Nephron (organoid): Measurements from ENCODE around the gene CCDC179.

Experiments used
- H3K27ac Mint-ChIP-seq, 3 experiments: 2 replicates each; pipeline ENCODE4 v1.8.0; 2020; ENCODE audit warnings: mixed read lengths in 3 of 3, mild to moderate bottlenecking in 2 of 3, moderate library complexity in 1 of 3
- H3K27me3 Mint-ChIP-seq: 2 replicates; pipeline ENCODE4 v1.8.0; 2021; ENCODE audit warnings: low read depth, mild to moderate bottlenecking, moderate library complexity, mixed read lengths
- H3K36me3 Mint-ChIP-seq: 2 replicates; pipeline ENCODE4 v1.8.0; 2020; ENCODE audit warnings: low read depth, mixed read lengths
- H3K4me1 Mint-ChIP-seq: 2 replicates; pipeline ENCODE4 v1.8.0; 2020; ENCODE audit warnings: mixed read lengths
- H3K4me3 Mint-ChIP-seq, 3 experiments: 2 replicates each; pipeline ENCODE4 v1.8.0; 2020; ENCODE audit warnings: mild to moderate bottlenecking in 3 of 3, mixed read lengths in 3 of 3, moderate library complexity in 2 of 3
- H3K9me3 Mint-ChIP-seq: 2 replicates; pipeline ENCODE4 v1.8.0; 2020; ENCODE audit warnings: mixed read lengths
- TF ChIP-seq, protein P1 (sequence below), 3 experiments: fragments of 200-600 bp; sonication (generic); IDR thresholded peaks; one replicate each; pipeline ENCODE4 v1.5.0; 2021; ENCODE audit warnings: antibody characterized with exemption in 3 of 3; ENCODE audit not compliant: unreplicated experiment in 3 of 3

The CCDC179 gene

DNA sequence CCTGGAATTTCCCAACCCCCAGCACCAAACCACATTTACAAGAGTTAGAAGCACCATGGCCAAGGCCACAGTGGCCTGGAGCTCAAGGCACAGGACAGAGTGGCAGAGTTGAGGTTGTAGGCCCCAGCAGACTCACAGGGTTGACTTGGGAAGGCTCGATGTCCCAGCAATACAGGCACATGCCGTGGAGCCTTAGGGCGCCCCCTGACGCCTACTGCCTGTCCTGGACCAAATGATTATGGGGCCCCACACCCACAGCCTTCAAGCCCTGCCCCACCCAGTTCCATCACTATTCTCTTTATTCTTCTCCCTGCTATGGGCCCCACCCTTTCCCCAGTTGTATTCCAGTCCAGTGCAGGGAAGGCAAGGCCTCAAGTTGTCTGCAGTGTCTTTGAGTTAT is at the start of gene CCDC179:
Gene CCDC179 (minus strand): TSS at position 234 of the 400 bp plus-strand sequence. CDS start 53 bp downstream, at position 181.
- TF ChIP-seq, protein P1, sequence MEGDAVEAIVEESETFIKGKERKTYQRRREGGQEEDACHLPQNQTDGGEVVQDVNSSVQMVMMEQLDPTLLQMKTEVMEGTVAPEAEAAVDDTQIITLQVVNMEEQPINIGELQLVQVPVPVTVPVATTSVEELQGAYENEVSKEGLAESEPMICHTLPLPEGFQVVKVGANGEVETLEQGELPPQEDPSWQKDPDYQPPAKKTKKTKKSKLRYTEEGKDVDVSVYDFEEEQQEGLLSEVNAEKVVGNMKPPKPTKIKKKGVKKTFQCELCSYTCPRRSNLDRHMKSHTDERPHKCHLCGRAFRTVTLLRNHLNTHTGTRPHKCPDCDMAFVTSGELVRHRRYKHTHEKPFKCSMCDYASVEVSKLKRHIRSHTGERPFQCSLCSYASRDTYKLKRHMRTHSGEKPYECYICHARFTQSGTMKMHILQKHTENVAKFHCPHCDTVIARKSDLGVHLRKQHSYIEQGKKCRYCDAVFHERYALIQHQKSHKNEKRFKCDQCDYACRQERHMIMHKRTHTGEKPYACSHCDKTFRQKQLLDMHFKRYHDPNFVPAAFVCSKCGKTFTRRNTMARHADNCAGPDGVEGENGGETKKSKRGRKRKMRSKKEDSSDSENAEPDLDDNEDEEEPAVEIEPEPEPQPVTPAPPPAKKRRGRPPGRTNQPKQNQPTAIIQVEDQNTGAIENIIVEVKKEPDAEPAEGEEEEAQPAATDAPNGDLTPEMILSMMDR (IDR thresholded peaks at IDR 0.05; ENCODE audit: unreplicated experiment in 3 of 3), result no peak
- Mint-ChIP-seq H3K27ac (no peak within 1 kb of the TSS), H3K36me3 (no peaks in the 10 kb centered on the region), H3K27me3 (no peaks in the 10 kb centered on the region), H3K9me3 (peaks cover 3% of the 10 kb centered on the region), H3K4me1 (no peaks in the 10 kb centered on the region), H3K4me3 (no peak within 1 kb of the TSS)

DNA sequence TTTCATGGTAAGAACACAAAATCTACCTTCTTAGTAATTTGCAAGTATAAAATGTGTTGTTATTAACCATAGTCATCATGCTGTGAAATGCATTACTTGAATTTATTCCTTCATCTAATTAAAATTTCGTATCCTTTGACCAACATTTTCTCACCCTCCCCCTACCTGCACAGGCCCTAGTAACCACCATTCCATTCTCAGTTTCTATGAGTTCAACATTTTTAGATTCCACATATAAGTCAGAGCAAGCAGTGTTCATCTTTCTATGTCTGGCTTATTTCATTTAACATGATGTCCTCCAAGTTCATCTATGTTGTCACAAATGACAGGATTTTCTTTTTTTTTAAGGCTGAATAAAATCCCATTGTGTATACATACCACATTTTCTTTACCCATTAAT is 43.5 kb upstream of the CCDC179 start:
- TF ChIP-seq, protein P1 (IDR thresholded peaks at IDR 0.05; ENCODE audit: unreplicated experiment in 3 of 3), result no peak
- no peaks in the 10 kb centered on the region for H3K27me3 Mint-ChIP-seq
- H3K27ac Mint-ChIP-seq, result no peak overlapping the region
- no peaks in the 10 kb centered on the region for H3K4me1 Mint-ChIP-seq
- H3K36me3 Mint-ChIP-seq, result no peaks in the 10 kb centered on the region
- no peak overlapping the region for H3K4me3 Mint-ChIP-seq
- no peaks in the 10 kb centered on the region for H3K9me3 Mint-ChIP-seq

DNA sequence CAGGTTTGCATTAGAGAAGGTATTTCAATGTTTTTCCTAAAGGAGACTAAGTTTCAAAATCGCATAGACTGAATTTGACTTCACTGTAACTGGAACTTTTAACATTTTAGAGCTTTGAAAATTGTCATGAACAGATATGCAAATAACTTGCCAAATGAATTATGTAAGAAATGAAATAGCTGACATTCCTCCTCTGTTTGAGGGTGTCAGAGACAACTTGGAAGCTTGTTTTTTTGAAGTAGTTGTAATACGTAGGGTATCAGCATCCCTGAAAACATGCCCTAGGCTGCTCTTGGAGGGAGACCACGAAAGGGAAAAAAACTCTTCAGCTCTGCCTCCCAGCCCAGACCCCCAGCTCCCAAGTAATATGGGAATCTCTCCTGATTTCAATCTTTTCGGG is 41.3 kb upstream of the CCDC179 start:
- Mint-ChIP-seq H3K9me3 (no peaks in the 10 kb centered on the region), H3K4me1 (no peaks in the 10 kb centered on the region), H3K27me3 (no peaks in the 10 kb centered on the region), H3K36me3 (no peaks in the 10 kb centered on the region), H3K4me3 (no peak overlapping the region), H3K27ac (no peak overlapping the region)
- TF ChIP-seq, protein P1 (IDR thresholded peaks at IDR 0.05; ENCODE audit: unreplicated experiment in 3 of 3), result no peak

DNA sequence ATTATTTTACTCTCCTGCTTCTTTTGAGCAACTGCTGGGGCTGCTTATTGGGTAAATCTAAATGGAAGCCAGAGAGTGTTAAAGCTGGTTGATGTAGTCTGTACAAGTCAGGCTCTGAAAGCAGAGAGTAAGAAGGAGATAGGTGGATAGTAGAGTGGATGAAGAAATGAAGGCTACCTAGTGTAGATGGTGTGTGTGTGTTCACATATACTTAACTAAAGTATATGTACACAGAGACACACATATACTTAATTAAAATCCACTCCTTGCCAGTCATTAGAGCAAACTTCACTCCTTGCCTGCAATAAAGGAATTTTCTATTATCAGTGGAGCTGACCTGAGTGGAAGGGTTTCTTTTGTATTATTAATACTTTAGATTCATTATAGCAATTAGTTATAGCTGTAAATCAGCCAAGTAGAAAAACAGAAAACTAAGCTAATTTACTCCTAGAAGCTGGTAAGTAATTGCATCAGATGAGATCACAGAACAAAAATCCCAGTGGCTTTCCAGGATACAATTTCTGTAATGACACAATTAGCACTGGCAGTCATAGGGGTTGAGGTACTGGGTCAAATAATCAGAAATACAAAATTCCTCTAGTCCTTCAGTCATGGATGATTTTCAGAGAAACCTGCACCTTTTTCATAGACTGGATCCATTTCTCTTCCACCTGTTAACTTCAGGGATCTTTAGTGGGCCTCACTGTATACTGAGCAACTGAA is 40.7 kb upstream of the CCDC179 start:
- Mint-ChIP-seq H3K36me3 (no peaks in the 10 kb centered on the region), H3K4me1 (no peaks in the 10 kb centered on the region), H3K4me3 (no peak overlapping the region), H3K27ac (no peak overlapping the region), H3K9me3 (no peaks in the 10 kb centered on the region), H3K27me3 (peaks cover 3% of the 10 kb centered on the region)
- TF ChIP-seq, protein P1 (IDR thresholded peaks at IDR 0.05; ENCODE audit: unreplicated experiment in 3 of 3), result no peak

DNA sequence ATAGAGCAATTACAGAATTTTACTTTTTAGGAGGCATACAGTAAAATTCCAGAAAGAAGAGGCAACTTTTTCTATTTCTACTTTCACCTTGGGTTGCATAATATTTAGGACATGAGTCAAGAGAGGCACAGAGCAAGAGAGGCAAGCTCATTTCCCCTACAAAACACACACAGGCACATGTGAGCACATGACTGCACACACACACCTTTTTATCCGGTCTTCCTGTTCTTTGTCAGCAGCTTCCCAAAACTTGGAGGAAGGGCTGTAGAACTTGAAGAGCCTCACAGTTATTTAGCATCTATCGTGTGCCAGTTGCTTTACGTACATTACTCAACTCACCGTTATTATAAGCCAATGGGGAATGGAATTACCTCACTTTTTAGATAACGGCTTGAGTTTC is 37.8 kb upstream of the CCDC179 start:
- H3K4me1 Mint-ChIP-seq, result no peaks in the 10 kb centered on the region
- no peaks in the 10 kb centered on the region for H3K36me3 Mint-ChIP-seq
- H3K9me3 Mint-ChIP-seq, result peaks cover 4% of the 10 kb centered on the region
- H3K27ac Mint-ChIP-seq, result no peak overlapping the region
- H3K27me3 Mint-ChIP-seq, result peaks cover 3% of the 10 kb centered on the region
- TF ChIP-seq, protein P1 (IDR thresholded peaks at IDR 0.05; ENCODE audit: unreplicated experiment in 3 of 3), result no peak
- no peak overlapping the region for H3K4me3 Mint-ChIP-seq

DNA sequence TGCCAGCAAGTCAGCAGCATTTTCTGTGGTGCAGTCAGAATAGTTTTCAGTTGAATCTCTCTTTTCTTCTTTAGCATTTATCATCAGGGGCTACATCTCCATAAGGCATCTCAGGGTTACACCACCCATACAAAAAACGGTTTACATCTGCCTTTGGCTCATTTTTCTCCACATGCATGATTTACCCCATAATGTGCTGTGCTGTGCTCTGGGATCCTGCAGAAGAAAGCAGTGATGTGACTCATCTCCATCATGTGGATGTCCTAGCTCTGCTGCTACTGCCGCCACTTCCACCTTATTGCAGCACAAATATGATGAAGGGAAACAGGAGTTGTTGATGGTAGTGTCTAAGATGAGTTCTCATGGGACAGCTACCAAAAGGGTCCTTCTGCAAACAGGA is 30.0 kb upstream of the CCDC179 start:
- peaks cover 4% of the 10 kb centered on the region for H3K9me3 Mint-ChIP-seq
- no peak overlapping the region for H3K27ac Mint-ChIP-seq
- no peaks in the 10 kb centered on the region for H3K36me3 Mint-ChIP-seq
- no peak overlapping the region for H3K4me3 Mint-ChIP-seq
- no peaks in the 10 kb centered on the region for H3K27me3 Mint-ChIP-seq
- H3K4me1 Mint-ChIP-seq, result no peaks in the 10 kb centered on the region
- TF ChIP-seq, protein P1 (IDR thresholded peaks at IDR 0.05; ENCODE audit: unreplicated experiment in 3 of 3), result no peak
